DND-41 (cell line): ENCODE results near the gene STAG1.
"Not testable (repeated sequence)": the region's sequence is repeated elsewhere in the genome, so short reads cannot be mapped to it uniquely, and the experiment has no call there.

Source experiments
- CTCF ChIP-seq: IDR thresholded peaks from 2 replicates; pipeline ENCODE4 v1.5.1; 2012; ENCODE audit warnings: borderline replicate concordance, low read length, moderate library complexity, mild to moderate bottlenecking; ENCODE audit not compliant: poor library complexity, severe bottlenecking; ENCODE audit errors: extremely low read depth
- EZH2 ChIP-seq: IDR thresholded peaks from 3 replicates; pipeline ENCODE4 v1.6.1; 2012; ENCODE audit warnings: borderline replicate concordance, low read depth, mild to moderate bottlenecking, moderate library complexity, low read length, inconsistent platforms; ENCODE audit not compliant: severe bottlenecking

- not testable (repeated sequence) for TF ChIP-seq CTCF, EZH2
These were observed 29.3 kb downstream of the STAG1 start for GRCh38 chr3:136722916-136723315.
